Occipital lobe (tissue), 2 donors: ENCODE data around the gene OR10H1. TPM values are rescaled to one million over a fixed set of nuclear protein-coding genes. Genes with fewer than 3 reads are reported as not detected.
A peak's percentile ranks its signal among the peaks of the same experiment; 100 is the strongest.
"Not testable (repeated sequence)": the region's sequence is repeated elsewhere in the genome, so short reads cannot be mapped to it uniquely, and the experiment has no call there.

ENCODE experiments used
- DNase-seq: peaks from one replicate; lab custom pipeline; 2025; lab: John Stamatoyannopoulos, UW
- total RNA-seq: library from RNA; depleted of rRNA; stranded (reverse); fragments of >200 nt; gene quantifications from one replicate; pipeline ENCODE4 v1.2.3, GENCODE V29; 2014

The OR10H1 gene, protein sequence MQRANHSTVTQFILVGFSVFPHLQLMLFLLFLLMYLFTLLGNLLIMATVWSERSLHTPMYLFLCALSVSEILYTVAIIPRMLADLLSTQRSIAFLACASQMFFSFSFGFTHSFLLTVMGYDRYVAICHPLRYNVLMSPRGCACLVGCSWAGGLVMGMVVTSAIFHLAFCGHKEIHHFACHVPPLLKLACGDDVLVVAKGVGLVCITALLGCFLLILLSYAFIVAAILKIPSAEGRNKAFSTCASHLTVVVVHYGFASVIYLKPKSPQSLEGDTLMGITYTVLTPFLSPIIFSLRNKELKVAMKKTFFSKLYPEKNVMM
- total RNA-seq, result not detected

DNA sequence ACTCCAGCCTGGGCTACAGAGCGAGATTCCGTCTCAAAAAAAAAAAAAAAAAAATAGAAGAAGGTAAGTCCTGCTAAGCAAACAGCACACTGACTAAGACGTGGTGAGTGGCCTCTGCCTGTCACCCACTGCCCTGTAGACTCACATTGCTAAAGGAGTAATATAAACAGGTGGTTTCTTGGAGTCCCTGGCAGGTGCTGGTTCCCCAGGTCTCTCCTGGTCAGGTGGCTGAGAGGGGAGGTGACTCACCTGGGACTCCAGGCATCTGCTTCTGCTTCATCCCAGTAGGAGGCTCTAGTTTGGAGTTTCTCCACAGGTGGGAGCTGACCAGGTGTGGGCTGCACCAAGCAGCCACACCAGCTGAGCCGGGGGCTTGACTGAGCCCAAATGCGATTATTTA lies at the start of gene OR10H1:
OR10H1 (minus strand) TSS at position 359 of the 400 bp plus-strand sequence. CDS start 7,627 bp downstream, outside the sequence.
- no peak for DNase-seq

DNA sequence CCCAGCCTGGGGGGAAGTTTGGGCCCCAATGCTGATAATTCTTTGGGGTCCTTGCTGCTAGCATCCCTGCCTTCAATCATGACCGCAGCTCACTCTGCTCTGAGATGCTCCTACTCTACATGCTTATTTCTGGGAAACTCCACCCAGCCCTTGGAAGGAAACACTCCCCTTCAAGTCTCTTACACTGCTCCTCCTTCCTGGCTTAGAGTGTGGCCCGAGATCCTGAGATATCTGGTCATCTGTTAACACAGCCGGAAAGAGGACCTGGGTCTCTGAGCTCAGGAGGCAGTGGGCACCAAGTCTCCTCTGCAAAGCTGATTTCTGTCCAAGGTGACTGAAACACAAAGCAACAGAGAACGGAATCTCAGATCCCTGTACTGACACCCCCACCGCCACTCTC lies 49.4 kb upstream of the OR10H1 start:
- no peak for DNase-seq

DNA sequence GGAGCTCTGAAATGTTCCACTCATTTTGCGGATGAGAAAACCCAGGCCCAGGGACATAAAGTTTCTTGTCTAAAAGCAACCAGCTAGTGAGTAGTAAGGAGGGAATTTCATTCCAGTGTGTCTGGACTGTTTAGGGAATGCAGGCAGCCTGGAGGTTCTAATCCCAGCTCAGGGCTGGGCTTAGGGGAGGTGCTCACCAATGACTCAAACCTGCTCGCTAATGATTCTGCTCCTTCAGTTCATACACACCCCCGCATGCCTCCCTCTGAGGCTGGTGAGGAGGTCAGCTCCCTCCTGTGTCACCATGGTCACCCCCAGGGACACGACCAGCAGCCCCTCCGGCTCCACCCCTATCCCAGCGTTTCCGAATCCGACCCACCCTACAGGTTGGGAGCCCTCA lies 47.8 kb upstream of the OR10H1 start:
- DNase-seq, result no peak

DNA sequence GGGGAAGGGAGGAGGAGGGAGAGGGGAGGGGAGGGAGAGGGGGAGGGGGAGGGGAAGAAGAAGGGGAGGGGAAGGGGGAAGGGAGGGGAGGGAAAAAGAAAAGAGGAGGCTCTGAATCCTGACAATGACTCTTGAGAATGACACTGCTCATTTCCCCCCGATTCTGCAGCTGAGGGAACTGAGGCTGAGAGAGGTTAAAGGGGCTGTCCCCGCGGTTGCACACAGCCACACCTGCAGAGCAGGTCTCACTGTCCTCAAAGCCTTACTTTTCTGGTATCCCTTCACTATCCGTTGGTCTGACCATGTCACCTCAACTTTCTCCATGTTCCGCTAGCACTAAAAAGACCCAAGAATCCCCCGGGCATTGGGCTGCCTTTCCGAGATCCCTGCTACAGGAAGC lies 47.0 kb upstream of the OR10H1 start:
- no peak for DNase-seq

DNA sequence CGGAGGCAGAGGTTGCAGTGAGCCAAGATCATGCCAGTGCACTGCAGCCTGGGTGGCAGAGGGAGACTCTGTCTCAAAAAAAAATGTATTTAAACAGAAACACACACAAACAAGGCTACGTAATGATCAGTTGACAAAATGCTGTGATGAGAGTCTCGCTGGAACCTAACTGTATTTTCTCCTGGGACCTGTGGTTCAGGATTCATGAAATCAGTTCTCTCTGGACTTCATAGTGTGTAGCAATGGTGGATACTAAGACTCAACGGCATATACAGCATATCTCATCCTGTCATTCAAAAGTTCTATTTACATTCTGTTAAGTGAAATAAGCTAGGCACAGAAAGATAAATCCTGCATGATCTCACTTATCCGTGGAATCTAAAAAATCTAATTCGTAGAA lies 45.1 kb upstream of the OR10H1 start:
- no peak for DNase-seq

DNA sequence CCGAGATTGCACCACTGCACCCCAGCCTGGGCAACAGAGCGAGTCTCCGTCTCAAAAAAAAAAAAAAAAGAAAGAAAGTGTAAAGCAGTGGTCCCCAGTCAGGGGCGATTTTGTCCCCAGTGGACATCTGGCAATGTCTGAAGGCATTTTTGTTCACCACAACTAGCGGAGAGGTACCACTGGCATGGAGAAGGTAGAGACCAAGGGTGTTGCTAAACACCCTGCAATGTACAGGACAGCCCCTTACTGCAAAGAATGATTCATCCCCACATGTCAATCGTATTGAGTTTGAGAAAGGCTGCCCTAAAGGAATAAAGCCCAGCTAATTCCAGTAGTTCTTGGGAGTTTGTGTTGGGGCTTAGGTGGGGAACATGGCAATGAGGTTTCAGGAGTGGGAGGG lies 43.7 kb upstream of the OR10H1 start:
- no peak for DNase-seq

DNA sequence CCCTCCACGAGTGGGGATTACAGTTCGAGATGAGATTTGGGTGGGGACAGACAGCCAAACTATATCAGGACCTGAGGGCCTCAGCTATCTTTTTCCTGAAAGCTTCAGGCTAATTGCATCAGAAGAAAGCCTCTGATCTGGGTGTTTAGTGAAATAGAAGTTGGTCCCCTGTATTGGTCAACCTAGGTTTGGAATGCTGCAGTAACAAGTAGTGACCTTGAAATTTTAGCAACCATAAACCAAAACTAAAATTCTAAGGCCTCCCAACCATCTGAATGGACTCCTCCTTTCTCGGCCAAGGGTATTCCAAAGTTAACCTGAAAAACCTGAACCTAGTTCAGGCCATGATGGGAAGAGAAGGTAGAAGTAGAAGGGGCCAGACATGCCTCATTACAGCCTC lies 34.9 kb upstream of the OR10H1 start:
- no peak for DNase-seq

DNA sequence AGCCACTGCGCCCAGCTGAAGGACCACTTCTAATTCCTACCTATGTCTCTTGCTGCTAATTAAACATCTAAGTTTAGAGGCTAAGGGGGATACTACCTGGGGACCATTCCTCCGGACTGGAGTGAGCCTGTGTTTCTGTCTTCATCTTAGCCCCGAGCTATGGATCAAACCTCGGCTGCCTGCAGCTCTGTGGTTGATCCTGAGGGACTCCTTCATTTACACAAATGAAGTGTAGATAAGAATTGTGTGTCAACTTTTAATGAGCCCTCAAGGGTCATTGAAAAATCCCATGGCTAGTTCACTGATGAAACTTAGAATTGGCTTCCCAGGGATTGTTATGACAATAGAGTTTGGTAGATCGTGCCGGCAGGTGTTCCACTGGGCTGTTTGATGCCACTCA lies 31.5 kb upstream of the OR10H1 start:
- no peak for DNase-seq

DNA sequence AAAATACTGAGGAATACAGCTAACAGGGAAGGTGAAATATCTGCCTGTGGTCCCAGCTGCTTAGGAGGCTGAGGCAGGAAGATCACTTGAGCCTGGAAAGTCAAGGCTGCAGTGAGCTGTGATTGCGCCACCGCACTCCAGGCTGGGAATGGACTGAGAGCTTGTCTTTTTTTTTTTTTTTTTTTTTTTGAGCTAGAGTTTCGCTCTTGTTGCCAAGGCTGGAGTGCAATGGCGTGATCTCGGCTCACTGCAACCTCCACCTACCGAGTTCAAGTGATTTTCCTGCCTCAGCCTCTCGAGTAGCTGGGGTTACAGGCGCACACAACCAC lies 28.4 kb upstream of the OR10H1 start:
- not testable (repeated sequence) for DNase-seq

DNA sequence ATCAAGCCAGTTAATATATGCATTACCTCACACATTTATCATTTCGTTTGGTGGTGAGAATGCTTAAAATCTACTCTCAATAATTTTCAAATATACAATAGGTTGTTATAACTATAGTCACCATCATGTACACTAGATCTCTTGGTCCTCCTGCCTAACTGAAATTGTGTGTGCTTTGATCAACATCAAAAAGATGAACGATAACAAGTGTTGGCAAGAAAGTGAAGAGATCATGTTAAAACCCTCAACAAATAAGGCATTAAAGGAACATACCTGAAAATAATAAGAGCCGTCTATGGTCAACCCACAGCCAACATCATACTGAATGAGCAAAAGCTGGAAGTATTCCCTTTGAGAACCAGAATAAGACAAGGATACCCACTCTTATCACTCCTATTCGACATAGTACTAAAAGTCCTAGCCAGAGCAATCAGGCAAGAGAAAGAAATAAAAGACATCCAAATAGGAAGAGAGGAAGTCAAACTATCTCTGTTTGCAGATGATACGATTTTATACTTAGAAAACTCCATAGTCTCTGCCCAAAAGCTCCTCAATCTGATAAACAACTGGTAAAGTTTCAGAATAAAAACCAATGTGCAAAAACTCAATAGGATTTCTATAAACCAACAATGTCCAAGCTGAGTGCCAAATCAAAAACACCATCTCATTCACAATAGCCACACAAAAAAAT lies 27.9 kb upstream of the OR10H1 start:
- DNase-seq, result no peak

DNA sequence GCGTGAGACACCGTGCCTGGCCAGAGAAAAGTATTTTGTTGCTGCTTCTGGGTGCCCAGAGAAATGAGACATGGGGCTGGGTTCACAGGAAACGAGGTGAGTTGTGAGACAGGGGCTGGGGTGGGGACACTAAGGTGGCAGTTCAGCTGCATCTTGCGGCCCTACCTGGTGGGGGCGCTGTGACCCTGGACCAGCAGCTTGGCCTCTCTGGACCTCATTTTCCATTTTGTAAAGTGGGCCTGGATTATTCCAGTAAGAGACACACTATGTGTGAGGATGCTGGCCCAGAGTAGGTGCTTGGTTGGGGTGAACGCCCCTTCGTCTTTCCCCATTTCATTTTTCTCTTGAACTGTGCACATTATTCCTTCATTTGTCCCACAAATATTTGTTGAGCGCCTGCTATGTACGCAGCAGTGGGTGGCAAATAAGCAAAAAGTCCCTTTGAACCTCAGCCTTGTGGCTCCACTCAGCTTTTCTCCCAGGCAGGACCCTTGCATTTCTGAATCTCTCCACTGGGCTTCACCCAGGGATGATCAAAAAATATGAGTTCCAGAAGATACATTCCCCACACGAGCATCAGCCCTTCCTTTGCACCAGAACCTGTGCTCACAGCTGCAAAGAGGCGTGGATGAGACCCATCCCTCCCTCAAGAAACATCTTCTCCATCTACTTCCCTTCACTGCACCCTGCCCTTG lies 26.6 kb upstream of the OR10H1 start:
- no peak for DNase-seq

DNA sequence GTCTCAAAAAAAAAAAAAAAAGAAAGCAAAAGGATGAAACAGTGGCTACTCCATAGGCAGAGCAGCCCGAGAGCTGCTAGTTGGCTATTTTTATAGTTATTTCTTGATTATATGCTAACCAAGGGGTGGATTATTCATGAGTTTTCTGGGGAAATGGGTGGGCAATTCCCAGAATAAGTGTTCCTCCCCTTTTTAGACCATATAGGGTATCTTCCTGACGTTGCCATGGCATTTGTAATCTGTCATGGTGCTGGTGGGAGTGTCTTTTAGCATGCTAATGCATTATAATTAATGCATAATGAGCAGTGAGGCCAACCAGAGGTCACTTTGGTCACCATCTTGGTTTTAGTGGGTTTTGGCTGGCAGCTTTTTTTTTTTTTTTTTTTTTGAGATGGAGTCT lies 25.4 kb upstream of the OR10H1 start:
- no peak for DNase-seq

DNA sequence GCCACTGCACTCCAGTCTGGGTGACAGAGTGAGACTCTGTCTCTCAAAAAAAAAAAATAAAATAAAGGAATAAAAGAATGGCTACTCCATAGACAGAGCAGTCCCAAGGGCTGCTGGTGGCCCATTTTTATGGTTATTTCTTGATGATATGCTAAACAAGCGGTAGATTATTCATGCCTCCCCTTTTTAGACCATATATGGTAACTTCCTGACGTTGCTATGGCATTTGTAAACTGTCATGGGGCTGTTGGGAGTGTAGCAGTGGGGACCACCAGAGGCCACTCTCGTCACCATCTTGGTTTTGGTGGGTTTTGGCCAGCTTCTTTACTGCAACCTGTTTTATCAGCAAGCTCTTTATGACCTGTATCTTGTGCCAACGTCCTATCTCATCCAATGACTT lies 24.4 kb upstream of the OR10H1 start:
- not testable (repeated sequence) for DNase-seq

DNA sequence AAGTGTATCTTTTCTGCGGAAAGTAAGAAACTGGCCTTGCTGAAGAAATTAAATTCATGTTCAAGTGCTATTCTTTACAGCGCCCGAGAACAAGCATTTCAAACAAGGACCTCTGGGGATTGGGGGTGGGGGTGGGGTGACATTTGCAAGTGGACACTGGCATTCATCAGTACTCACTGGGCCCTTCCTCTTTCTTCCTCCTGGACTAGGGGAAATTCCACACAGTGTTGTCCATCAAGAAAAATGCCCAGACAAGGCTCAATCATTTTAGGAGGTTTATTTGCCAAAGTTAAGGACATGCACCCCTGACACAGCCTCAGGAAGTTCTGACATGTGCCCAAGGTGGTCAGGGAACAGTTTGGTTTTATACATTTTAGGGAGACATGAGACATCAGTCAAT lies 22.9 kb upstream of the OR10H1 start:
- DNase-seq, result no peak

DNA sequence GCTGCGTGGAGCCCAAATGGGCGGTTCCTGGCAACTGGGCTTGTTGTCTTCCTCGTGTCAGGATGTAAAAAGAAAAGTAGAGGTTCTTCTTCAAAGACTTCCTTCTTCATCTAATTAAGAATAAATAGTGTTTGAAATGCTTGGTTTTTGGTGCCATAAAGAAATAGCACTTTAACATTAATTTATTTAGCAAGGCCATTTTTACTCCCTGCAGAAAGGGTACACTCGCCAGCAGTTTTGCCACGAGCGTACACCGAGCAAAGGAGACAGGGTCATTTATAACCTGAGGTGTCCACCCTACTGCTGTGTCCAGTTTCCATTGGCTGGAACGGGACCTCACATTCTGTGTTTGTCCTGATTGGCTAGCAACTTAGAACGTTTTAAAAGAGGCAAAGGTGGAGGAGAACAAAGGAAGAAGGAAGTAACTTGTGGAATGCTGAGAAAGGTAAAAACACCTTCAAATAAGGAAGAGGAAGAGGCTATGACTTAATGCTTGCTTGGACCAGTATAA lies 21.8 kb upstream of the OR10H1 start:
- DNase-seq, result no peak

DNA sequence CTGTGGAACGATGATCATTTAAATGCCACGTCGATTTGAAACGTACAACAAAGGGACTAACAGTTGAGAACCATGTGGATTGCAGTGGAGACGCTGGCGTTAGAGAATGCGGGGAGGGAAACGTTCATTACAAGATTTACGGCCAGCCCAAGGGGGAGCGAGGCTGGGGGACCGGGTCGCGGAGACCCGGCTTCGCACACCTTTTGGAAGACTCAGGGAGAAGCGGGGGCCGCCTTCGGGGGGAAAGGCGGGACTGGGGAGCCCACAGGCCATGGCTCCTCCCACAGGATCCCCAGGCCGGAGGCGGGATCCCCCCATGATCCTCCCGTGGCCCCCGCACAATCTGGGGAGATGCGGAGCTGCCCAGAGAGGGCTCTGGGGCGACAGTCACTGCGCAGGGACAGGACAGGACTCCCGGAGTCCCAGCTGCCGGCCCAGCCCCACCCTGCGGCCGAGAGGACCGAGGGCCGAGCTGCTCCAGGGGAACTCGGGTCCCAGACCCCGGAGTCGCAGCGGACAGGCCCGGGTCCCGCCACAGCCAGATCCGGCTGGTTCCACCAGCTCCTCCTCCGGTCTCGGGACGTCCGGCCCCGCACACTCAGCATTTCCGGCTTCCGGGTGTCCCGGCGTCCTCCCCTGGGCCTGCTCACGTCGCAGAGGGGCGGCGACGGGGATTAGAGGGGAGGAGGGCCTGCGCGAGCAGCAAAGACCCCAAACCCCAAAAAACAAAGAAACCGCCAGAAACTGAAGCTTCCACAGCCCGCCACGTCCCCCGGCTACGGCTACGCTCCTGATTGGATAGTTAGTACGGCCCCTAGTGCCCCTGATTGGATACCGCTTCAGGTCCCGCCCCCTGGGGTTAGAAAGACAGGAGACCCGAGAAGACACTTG lies 21.1 kb upstream of the OR10H1 start:
- DNase-seq, result peak; percentile 88

DNA sequence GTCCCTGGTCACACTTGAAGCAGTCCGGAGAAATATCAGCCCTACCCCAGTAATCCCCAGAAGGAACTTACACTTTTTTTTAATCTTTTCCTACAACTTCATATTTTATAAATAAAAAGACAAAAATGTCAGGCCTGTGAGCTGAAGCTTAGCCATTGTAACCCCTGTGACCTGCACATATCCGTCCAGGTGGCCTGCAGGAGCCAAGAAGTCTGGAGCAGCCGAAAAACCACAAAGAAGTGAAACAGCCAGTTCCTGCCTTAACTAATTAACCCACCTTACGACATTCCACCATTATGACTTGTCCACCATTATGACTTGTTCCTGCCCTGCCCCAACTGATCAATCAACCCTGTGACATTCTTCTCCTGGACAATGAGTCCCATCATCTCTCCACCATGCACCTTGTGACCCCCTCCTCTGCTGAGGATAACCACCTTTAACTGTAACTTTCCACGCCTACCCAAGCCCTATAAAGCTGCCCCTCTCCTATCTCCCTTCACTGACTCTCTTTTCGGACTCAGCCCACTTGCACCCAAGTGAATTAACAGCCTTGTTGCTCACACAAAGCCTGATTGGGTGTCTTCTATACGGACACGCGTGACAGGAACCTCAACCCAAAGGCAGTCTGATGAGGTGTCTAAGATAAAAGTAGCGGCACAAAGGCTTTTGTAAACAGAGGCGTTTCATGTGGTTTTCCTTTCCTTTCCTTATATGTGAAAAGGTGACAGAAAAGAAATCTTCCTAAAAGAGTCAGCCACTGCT lies 20.3 kb upstream of the OR10H1 start:
- not testable (repeated sequence) for DNase-seq

DNA sequence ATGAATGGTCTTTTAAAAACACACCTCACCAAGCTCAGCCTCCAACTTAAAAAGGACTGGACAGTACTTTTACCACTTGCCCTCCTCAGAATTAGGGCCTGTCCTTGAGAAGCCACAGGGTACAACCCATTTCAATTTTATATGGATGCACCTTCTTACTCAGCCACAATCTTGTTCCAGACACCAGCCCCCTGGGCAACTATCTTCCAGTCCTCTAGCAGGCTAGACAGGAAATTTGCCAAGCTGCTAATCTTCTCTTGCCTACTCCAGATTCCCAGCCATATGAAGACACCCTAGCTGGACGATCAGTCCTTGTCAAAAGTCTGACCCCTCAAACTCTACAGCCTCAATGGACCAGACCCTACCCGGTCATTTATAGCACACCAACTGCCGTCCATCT lies 18.8 kb upstream of the OR10H1 start:
- not testable (repeated sequence) for DNase-seq

DNA sequence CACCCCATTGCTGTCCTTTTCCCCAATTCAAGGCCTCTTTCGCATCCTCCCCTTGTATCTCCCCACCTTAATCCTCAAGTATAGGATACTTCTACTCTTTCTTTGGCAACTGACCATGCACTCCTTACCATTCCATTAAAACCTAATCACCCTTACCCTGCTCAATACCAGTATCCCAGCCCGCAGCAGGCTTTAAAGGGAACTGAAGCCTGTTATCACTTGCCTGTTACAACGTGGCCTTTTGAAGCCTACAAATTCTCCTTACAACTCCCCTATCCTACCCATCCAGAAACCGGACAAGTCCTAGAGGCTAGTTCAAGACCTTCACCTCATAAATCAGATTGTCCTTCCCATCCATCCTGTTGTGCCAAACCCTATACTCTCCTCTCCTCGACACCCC lies 16.2 kb upstream of the OR10H1 start:
- no peak for DNase-seq

DNA sequence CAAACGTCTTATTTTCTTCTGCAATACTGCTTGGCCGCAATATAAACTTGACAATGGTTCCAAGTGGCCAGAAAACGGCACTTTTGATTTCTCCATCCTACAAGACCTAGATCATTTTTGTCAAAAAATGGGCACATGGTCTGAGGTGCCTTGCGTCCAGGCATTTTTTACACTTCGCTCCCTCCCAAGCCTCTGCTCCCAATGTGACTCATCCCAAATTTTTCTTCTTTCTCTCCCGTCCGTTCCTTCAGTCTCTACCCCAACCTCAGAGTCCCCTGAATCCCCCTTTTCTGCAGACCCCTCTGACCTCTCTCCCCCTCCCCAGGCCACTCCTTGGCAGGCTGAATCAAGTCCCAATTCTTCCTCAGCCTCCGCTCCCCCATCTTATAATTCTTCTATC lies 14.3 kb upstream of the OR10H1 start:
- no peak for DNase-seq

DNA sequence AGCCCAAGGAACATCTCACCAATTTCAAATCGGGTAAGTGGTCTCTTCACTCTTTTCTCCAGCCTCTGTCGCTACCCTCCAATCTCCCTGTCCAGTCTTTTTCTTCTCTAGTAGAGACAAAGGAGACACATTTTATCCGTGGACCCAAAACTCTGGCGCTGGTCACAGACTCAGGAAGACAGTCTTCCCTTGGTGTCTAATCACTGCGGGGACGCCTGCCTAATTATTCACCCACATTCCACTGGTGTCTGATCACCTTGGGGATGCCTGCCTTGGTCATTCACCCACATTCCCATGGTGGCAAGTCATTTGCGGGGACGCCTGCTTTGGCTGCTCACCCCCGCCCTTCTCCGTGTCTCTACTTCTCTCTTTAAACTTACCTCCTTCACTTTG lies 13.8 kb upstream of the OR10H1 start:
- DNase-seq, result no peak
